Uterus (tissue), 2 donors: Measurements from ENCODE around the gene SYNE1.

Experiments used
- CTCF ChIP-seq, 4 experiments: fragments of 200-600 bp in 2 of 4; fragments of 450-650 bp in 2 of 4; sonication (generic) in 2 of 4; IDR thresholded peaks; one replicate each; pipeline ENCODE4 v1.5.1; 2016 to 2019; ENCODE audit warnings: antibody characterized with exemption in 4 of 4, mild to moderate bottlenecking in 2 of 4, moderate library complexity in 1 of 4
- POLR2A ChIP-seq, 2 donors: fragments of 450-650 bp; IDR thresholded peaks; one replicate each; pipeline ENCODE4 v1.6.1; 2016; ENCODE audit warnings: antibody characterized with exemption in 2 of 2, mild to moderate bottlenecking in 1 of 2, moderate library complexity in 1 of 2

- no peak for TF ChIP-seq CTCF (IDR thresholded peaks at IDR 0.05)
- TF ChIP-seq POLR2A (IDR thresholded peaks at IDR 0.05) = no peak
Measured at GRCh38 chr6:152587473-152587872, 49.7 kb downstream of the SYNE1 start.
